ENCODE data around the gene ABLIM2. TPM values are rescaled to one million over a fixed set of nuclear protein-coding genes. Genes with fewer than 3 reads are reported as not detected.

ABLIM2 gene
- total RNA-seq, 1 donor from 2014 or later: 7.5 TPM

DNA sequence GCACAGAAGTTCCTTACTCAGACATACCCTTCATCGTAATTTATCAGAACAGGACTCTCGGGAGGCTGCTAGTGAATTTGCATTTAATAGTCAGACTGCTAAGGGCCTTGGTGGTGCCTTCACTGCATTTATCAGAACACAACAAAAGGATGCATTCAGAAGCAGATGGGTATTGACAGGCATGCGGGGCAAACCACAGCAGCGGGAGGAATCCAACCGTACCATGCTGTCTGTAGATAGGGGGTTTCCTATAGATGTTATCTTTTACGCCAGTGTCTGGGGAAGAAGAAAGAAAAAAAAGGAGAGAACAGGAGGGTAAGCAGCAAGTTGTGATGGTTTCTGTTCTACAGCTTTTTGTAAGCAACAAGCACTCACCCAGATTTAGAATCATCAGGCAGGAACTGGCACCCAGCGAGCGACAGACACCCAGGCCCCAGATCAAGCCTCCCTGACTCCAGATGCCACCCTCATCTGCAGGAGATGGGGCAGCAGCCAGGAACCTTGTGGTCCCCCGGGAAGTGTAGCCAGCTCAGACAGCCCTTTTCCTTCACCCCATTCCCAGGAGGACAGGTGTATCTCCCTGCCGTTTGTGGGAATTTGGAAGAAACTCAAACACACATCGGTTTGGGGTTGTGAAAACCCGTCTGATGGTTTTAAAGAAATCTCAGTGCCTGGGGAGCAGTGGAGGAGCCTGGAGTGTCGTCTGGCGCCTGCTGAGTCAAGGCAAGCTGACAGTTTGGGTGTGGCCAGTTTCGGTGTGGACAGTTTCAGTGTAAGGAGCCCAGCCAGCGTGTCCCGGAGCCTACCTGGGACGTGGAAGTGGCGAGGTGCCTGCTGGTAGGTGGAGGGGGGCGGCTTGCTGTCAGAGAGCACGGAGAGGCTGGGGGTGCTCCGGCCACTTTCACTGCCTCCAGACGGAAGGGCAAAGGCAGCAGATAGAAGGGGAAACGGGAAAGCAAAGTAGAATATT is 138.9 kb downstream of the ABLIM2 start:
- peak overlapping the region; percentile 48 for H3K4me3 Mint-ChIP-seq (ENCODE audit: unreplicated experiment)
- H3K27ac Mint-ChIP-seq (ENCODE audit: unreplicated experiment): peak overlapping the region; percentile 62

DNA sequence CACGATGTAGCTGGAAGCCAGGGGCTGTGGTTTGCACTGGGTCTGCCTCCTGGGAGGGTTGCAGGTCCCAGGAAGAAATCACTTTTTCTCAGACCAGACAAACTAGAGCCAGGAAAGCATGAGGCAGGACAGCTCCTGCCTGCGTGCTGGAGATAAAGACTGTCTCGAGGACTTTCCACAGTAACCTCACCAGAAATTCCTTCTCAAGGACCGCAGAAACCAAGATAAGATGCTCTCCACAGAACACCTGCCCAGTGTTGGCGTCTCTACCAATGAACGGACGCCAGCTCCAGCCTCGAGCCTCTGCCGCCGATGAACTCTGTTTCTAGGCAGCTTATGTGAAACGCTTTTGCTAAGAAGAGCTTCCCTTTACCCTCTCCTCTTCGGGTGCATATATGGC is 142.1 kb downstream of the ABLIM2 start:
- TF ChIP-seq, protein P1, sequence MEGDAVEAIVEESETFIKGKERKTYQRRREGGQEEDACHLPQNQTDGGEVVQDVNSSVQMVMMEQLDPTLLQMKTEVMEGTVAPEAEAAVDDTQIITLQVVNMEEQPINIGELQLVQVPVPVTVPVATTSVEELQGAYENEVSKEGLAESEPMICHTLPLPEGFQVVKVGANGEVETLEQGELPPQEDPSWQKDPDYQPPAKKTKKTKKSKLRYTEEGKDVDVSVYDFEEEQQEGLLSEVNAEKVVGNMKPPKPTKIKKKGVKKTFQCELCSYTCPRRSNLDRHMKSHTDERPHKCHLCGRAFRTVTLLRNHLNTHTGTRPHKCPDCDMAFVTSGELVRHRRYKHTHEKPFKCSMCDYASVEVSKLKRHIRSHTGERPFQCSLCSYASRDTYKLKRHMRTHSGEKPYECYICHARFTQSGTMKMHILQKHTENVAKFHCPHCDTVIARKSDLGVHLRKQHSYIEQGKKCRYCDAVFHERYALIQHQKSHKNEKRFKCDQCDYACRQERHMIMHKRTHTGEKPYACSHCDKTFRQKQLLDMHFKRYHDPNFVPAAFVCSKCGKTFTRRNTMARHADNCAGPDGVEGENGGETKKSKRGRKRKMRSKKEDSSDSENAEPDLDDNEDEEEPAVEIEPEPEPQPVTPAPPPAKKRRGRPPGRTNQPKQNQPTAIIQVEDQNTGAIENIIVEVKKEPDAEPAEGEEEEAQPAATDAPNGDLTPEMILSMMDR (IDR thresholded peaks at IDR 0.05; ENCODE audit: partially characterized antibody, unreplicated experiment): no peak
- Mint-ChIP-seq H3K4me3 (ENCODE audit: unreplicated experiment) (no peak overlapping the region), H3K27ac (ENCODE audit: unreplicated experiment) (peak overlapping the region; percentile 28)

More for the DNA sequence above, 138.9 kb downstream of the ABLIM2 start:
- TF ChIP-seq, protein P1 (IDR thresholded peaks at IDR 0.05; ENCODE audit: partially characterized antibody, unreplicated experiment): no peak
- no peaks in the 10 kb centered on the region for H3K36me3 Mint-ChIP-seq (ENCODE audit: unreplicated experiment)
- peaks cover 18% of the 10 kb centered on the region for H3K4me1 Mint-ChIP-seq (ENCODE audit: low read depth, unreplicated experiment)
- no peak for DNase-seq
- H3K9me3 Mint-ChIP-seq (ENCODE audit: unreplicated experiment): peaks cover 5% of the 10 kb centered on the region
- peaks cover 5% of the 10 kb centered on the region for H3K27me3 Mint-ChIP-seq (ENCODE audit: unreplicated experiment)

DNA sequence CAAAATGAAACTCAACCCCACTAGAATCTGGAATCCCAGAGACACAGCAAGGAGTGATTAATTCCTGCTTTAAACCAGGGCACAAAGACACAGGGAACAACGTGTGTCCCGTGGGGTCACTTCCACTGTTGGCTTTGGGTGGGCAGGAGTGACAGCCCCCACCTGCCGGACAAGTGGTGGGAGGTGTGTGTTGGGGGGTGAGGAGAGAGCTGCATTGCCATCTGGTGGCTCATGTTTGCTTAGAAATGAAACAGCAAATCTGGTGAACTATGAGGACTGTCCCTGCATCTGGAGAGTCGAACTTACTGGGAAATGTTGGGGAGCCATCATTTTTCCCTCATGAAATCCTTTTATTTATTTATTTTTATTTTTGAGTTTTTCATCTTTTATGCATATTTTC is 143.1 kb downstream of the ABLIM2 start:
- peaks cover 7% of the 10 kb centered on the region for H3K27me3 Mint-ChIP-seq (ENCODE audit: unreplicated experiment)
- no peak overlapping the region for H3K27ac Mint-ChIP-seq (ENCODE audit: unreplicated experiment)
- H3K4me3 Mint-ChIP-seq (ENCODE audit: unreplicated experiment): no peak overlapping the region
- H3K4me1 Mint-ChIP-seq (ENCODE audit: low read depth, unreplicated experiment): peaks cover 22% of the 10 kb centered on the region
- H3K36me3 Mint-ChIP-seq (ENCODE audit: unreplicated experiment): no peaks in the 10 kb centered on the region
- TF ChIP-seq, protein P1 (IDR thresholded peaks at IDR 0.05; ENCODE audit: partially characterized antibody, unreplicated experiment): peak; percentile 24
- DNase-seq: no peak
- peaks cover 7% of the 10 kb centered on the region for H3K9me3 Mint-ChIP-seq (ENCODE audit: unreplicated experiment)

More for the DNA sequence above, 142.1 kb downstream of the ABLIM2 start:
- Mint-ChIP-seq H3K36me3 (ENCODE audit: unreplicated experiment) (no peaks in the 10 kb centered on the region), H3K27me3 (ENCODE audit: unreplicated experiment) (peaks cover 5% of the 10 kb centered on the region), H3K9me3 (ENCODE audit: unreplicated experiment) (peaks cover 7% of the 10 kb centered on the region), H3K4me1 (ENCODE audit: low read depth, unreplicated experiment) (peaks cover 18% of the 10 kb centered on the region)
- no peak for DNase-seq

GRCh38 chr4:8013976-8014726 is 144.5 kb downstream of the ABLIM2 start:
- TF ChIP-seq, protein P1 (IDR thresholded peaks at IDR 0.05; ENCODE audit: partially characterized antibody, unreplicated experiment): no peak
- DNase-seq: no peak
- Mint-ChIP-seq H3K27ac (ENCODE audit: unreplicated experiment) (no peak overlapping the region), H3K4me1 (ENCODE audit: low read depth, unreplicated experiment) (peaks cover 18% of the 10 kb centered on the region), H3K27me3 (ENCODE audit: unreplicated experiment) (peaks cover 5% of the 10 kb centered on the region), H3K36me3 (ENCODE audit: unreplicated experiment) (no peaks in the 10 kb centered on the region), H3K9me3 (ENCODE audit: unreplicated experiment) (peaks cover 7% of the 10 kb centered on the region), H3K4me3 (ENCODE audit: unreplicated experiment) (no peak overlapping the region)
